22Rv1 (cell line): Measurements from ENCODE around the gene GYPA.
"Not testable (repeated sequence)": the region's sequence is repeated elsewhere in the genome, so short reads cannot be mapped to it uniquely, and the experiment has no call there.

Experiments
- CTCF ChIP-seq: fragments of 450-650 bp; IDR thresholded peaks from 2 replicates; pipeline ENCODE4 v1.5.1; 2017; ENCODE audit warnings: mild to moderate bottlenecking
- ZFX ChIP-seq: fragments of 450-650 bp; IDR thresholded peaks from 2 replicates; pipeline ENCODE4 v1.6.1; 2017; ENCODE audit warnings: antibody characterized with exemption, borderline replicate concordance

- TF ChIP-seq CTCF, ZFX: not testable (repeated sequence)
Observed at GRCh38 chr4:144060234-144060859, 80.2 kb downstream of the GYPA start.
